Panc1 (cell line): Measurements from ENCODE around the gene SLC2A6. TPM values are rescaled to one million over a fixed set of nuclear protein-coding genes. Genes with fewer than 3 reads are reported as not detected.

Experiments
- ATAC-seq: fragments of 200-7000 bp; cut with Tn5 transposase; 2 replicates; pipeline ENCODE4 v1.9.1; 2020; ENCODE audit warnings: mild to moderate bottlenecking, moderate library complexity
- BruUV-seq: library from RNA; stranded (reverse); fragments of 400-500 nt; replicated peaks from 2 replicates; lab custom pipeline; 2021; lab: Mats Ljungman, UMichigan
- CTCF ChIA-PET: fragments of 300-600 bp; sonication (Branson Sonifier 250); formaldehyde crosslinking; loops from one replicate; lab custom pipeline; 2022; ENCODE audit warnings: antibody characterized with exemption; lab: Charles Lee
- POLR2A ChIA-PET: fragments of 300-600 bp; sonication (Branson Sonifier 250); formaldehyde crosslinking; loops from one replicate; lab custom pipeline; 2022; ENCODE audit warnings: antibody characterized with exemption; lab: Charles Lee
- DNase-seq: peaks from one replicate; pipeline ENCODE4 v3.0.0-alpha.2; 2010; ENCODE audit warnings: low read depth, low spot score
- H3K27ac ChIP-seq: 2 replicates; pipeline ENCODE4 v1.5.1; 2011; ENCODE audit warnings: mild to moderate bottlenecking, low read length, inconsistent platforms
- H3K27me3 ChIP-seq: fragments of 200-500 bp; sonication (Bioruptor generic); 2 replicates; pipeline ENCODE4 v1.6.0; 2014; ENCODE audit warnings: low read length, inconsistent platforms; ENCODE audit not compliant: control insufficient read depth, insufficient read depth
- H3K36me3 ChIP-seq: fragments of 200-500 bp; sonication (Bioruptor generic); 2 replicates; pipeline ENCODE4 v1.5.1; 2014; ENCODE audit warnings: inconsistent platforms, mild to moderate bottlenecking, low read length, moderate library complexity; ENCODE audit not compliant: control insufficient read depth, insufficient read depth
- H3K4me1 ChIP-seq: 2 replicates; pipeline ENCODE4 v1.5.1; 2011; ENCODE audit warnings: inconsistent platforms, mild to moderate bottlenecking, low read length, moderate library complexity; ENCODE audit not compliant: control insufficient read depth, insufficient read depth
- H3K4me3 ChIP-seq, 2 experiments: 2 replicates each; pipeline ENCODE4 v1.5.1; 2011 to 2012; ENCODE audit warnings: low read depth in 2 of 2, low read length in 2 of 2, mild to moderate bottlenecking in 2 of 2, inconsistent platforms in 1 of 2, moderate library complexity in 1 of 2
- H3K9me3 ChIP-seq: fragments of 200-500 bp; sonication (Bioruptor generic); 2 replicates; pipeline ENCODE4 v1.5.1; 2014; ENCODE audit warnings: low read depth, mild to moderate bottlenecking, inconsistent platforms, low read length, moderate library complexity; ENCODE audit not compliant: control insufficient read depth, insufficient read depth
- CTCF ChIP-seq: fragments of 450-650 bp; IDR thresholded peaks from 2 replicates; pipeline ENCODE4 v1.5.1; 2017; ENCODE audit warnings: mild to moderate bottlenecking
- POLR2AphosphoS5 ChIP-seq: IDR thresholded peaks from 2 replicates; pipeline ENCODE4 v1.6.1; 2012; ENCODE audit warnings: mild to moderate bottlenecking, low read depth, low read length, moderate library complexity
- REST ChIP-seq, 2 experiments: IDR thresholded peaks; 2 replicates each; pipeline ENCODE4 v1.6.1; 2011 to 2012; ENCODE audit warnings: low read depth in 2 of 2, control low read depth in 1 of 2, low read length in 1 of 2, mild to moderate bottlenecking in 1 of 2, moderate library complexity in 1 of 2; ENCODE audit not compliant: insufficient read depth in 1 of 2
- SIN3A ChIP-seq: IDR thresholded peaks from 2 replicates; pipeline ENCODE4 v1.6.1; 2012; ENCODE audit warnings: low read depth, mild to moderate bottlenecking, low read length, moderate library complexity, borderline replicate concordance; ENCODE audit not compliant: insufficient read depth
- TCF7L2 ChIP-seq: IDR thresholded peaks from 2 replicates; pipeline ENCODE4 v1.6.1; 2011; ENCODE audit warnings: mild to moderate bottlenecking, low read depth, low read length, inconsistent platforms
- in situ Hi-C: cut with HindIII; loops from 2 replicates; pipeline ENCODE4 v1.10.0; 2016; ENCODE audit warnings: low sequenced_read_pairs, low pct_unique_long_range_greater_than_20kb
- intact Hi-C: fragments of 100-400 bp; cut with micrococcal nuclease; formaldehyde crosslinking; loops from one replicate; pipeline ENCODE4 v1.10.0; 2022; ENCODE audit not compliant: unreplicated experiment
- total RNA-seq: library from RNA; stranded (reverse); gene quantifications from one replicate; pipeline ENCODE4 v1.2.1, GENCODE V29; 2021; ENCODE audit not compliant: unreplicated experiment

Gene SLC2A6
- total RNA-seq, 1 experiment from 2014 or later = 48.2 TPM

- no peak for TF ChIP-seq CTCF
- TF ChIP-seq REST (IDR thresholded peaks at IDR 0.05; ENCODE audit: insufficient read depth in 1 of 2, low read depth in 2 of 2, low read length in 1 of 2) = no peak
- TF ChIP-seq SIN3A = no peak
- no peak for TF ChIP-seq POLR2AphosphoS5
- TF ChIP-seq TCF7L2 = no peak
- Histone ChIP-seq H3K4me1 (no peaks in the 10 kb centered on the region; the same call in 1 of the 2 replicates), H3K27me3 (no peaks in the 10 kb centered on the region), H3K9me3 (no peaks in the 10 kb centered on the region), H3K27ac (no peak overlapping the region), H3K36me3 (no peaks in the 10 kb centered on the region), H3K4me3 (no peak overlapping the region)
- BruUV-seq = no TSS peak
- in situ Hi-C loops (no loop called here), intact Hi-C loops (no loop called here)
- ChIA-PET CTCF (no interaction called here), POLR2A (no interaction called here)
- no peak for DNase-seq
- no peak for ATAC-seq
Observed at GRCh38 chr9:133493428-133493827, 14.5 kb upstream of the SLC2A6 start.

GRCh38 chr9:133492061-133493021 is 13.4 kb upstream of the SLC2A6 start:
- intact Hi-C loops (no loop called here), in situ Hi-C loops (no loop called here)
- Histone ChIP-seq H3K27me3 (no peaks in the 10 kb centered on the region), H3K27ac (no peak overlapping the region), H3K36me3 (no peaks in the 10 kb centered on the region), H3K9me3 (no peaks in the 10 kb centered on the region), H3K4me1 (no peaks in the 10 kb centered on the region; the same call in 1 of the 2 replicates), H3K4me3 (no peak overlapping the region)
- no peak for DNase-seq
- TF ChIP-seq POLR2AphosphoS5 = no peak
- TF ChIP-seq REST (IDR thresholded peaks at IDR 0.05; ENCODE audit: insufficient read depth in 1 of 2, low read depth in 2 of 2, low read length in 1 of 2) = no peak
- no peak for TF ChIP-seq TCF7L2
- no peak for TF ChIP-seq SIN3A
- no peak for TF ChIP-seq CTCF
- peak; percentile 43; the same call in 1 of the 2 replicates for ATAC-seq
- POLR2A ChIA-PET = no interaction called here
- BruUV-seq = no TSS peak
- CTCF ChIA-PET = interaction anchor here (0.6 kb wide), 1 partner anchor 8 kb away, joined by 7 read pairs; no protein-coding TSS in a partner anchor
